GM19025 (cell line): ENCODE measurements around the gene TBC1D3D.
"Not testable (repeated sequence)": the region's sequence is repeated elsewhere in the genome, so short reads cannot be mapped to it uniquely, and the experiment has no call there.

Experiments used
- ATAC-seq: cut with Tn5 transposase; IDR thresholded peaks from one replicate; pipeline ENCODE4 v1.9.1; 2021; ENCODE audit warnings: mild to moderate bottlenecking, low read depth, moderate library complexity; ENCODE audit not compliant: unreplicated experiment

TBC1D3D gene

GRCh38 chr17:38003676-38004075 lies at the start of gene TBC1D3D:
Gene TBC1D3D, plus strand, starts transcription at chr17:38003976. Its CDS starts 1,585 bp downstream, at chr17:38005561.
- ATAC-seq = not testable (repeated sequence)

GRCh38 chr17:37988960-37989359 lies 14.8 kb upstream of the TBC1D3D start, which contains the start of gene TBC1D3L:
Gene TBC1D3L, minus strand, starts transcription at chr17:37989060. Its CDS starts 1,540 bp downstream, at chr17:37987520.
- not testable (repeated sequence) for ATAC-seq
